ENCODE measurements around the gene DCAF5. TPM values are rescaled to one million over a fixed set of nuclear protein-coding genes. Genes with fewer than 3 reads are reported as not detected.

The DCAF5 gene
- total and polyA plus RNA-seq, 2 of the 13 experiments (the other 11 are each of a cell fraction or from before 2014, with no cell fraction given), result 13.4 to 31.6 TPM

GRCh38 chr14:69191340-69192111 is 38.6 kb upstream of the DCAF5 start, which contains the start of gene EXD2 (continued):
- TF ChIP-seq ZNF275 (CRISPR knock-in tag; IDR thresholded peaks at IDR 0.05; ENCODE audit: borderline replicate concordance) (no peak; the same call in 1 of the 2 replicates), KDM6A (CRISPR knock-in tag; IDR thresholded peaks at IDR 0.05; ENCODE audit: low read depth) (no peak), PITX1 (CRISPR knock-in tag; IDR thresholded peaks at IDR 0.05) (peak; percentile 94), ATF7 (IDR thresholded peaks at IDR 0.05) (peak; percentile 52), ATF7 (CRISPR knock-in tag; IDR thresholded peaks at IDR 0.05) (peak; percentile 73; the same call in 1 of the 2 replicates), THRA (CRISPR knock-in tag; IDR thresholded peaks at IDR 0.05; ENCODE audit: borderline replicate concordance) (peak; percentile 37), THAP9 (CRISPR knock-in tag; IDR thresholded peaks at IDR 0.05; ENCODE audit: borderline replicate concordance) (peak; percentile 92; the same call in 1 of the 2 replicates), DNMT3B (CRISPR knock-in tag; conservative IDR thresholded peaks at IDR 0.05) (peak; percentile 57; the same call in 1 of the 2 replicates), SAP130 (CRISPR knock-in tag; IDR thresholded peaks at IDR 0.05; ENCODE audit: low read depth) (peak; percentile 84), ZNF878 (CRISPR knock-in tag; IDR thresholded peaks at IDR 0.05) (no peak), ZBTB7B (CRISPR knock-in tag; IDR thresholded peaks at IDR 0.05) (peak; percentile 91), MTA1 (CRISPR knock-in tag; IDR thresholded peaks at IDR 0.05; ENCODE audit: borderline replicate concordance) (peak; percentile 84; the same call in 1 of the 2 replicates), BATF2 (CRISPR knock-in tag; IDR thresholded peaks at IDR 0.05) (no peak), TFDP2 (CRISPR knock-in tag; IDR thresholded peaks at IDR 0.05) (peak; percentile 26; the same call in 1 of the 2 replicates), ZFY (CRISPR knock-in tag; IDR thresholded peaks at IDR 0.05) (peak; percentile 97), FOSL2 (CRISPR knock-in tag; IDR thresholded peaks at IDR 0.05) (peak; percentile 47), ZNF101 (CRISPR knock-in tag; IDR thresholded peaks at IDR 0.05; ENCODE audit: borderline replicate concordance, low read depth) (peak; percentile 75; the same call in 1 of the 2 replicates), SUZ12 (IDR thresholded peaks at IDR 0.05; ENCODE audit: low read depth, low read length) (no peak), MBD4 (IDR thresholded peaks at IDR 0.05; ENCODE audit: borderline replicate concordance, low read length) (no peak), ZNF331 (CRISPR knock-in tag; IDR thresholded peaks at IDR 0.05) (peak; percentile 65), MAFF (IDR thresholded peaks at IDR 0.05; ENCODE audit: low read depth, low read length) (0 out of 2 replicates have a peak, but pooled peaks have one; percentile 4), IRF2 (CRISPR knock-in tag; IDR thresholded peaks at IDR 0.05) (peak; percentile 88), IRX3 (CRISPR knock-in tag; IDR thresholded peaks at IDR 0.05; ENCODE audit: borderline replicate concordance, low read depth) (no peak), TSC22D2 (CRISPR knock-in tag; IDR thresholded peaks at IDR 0.05; ENCODE audit: borderline replicate concordance) (no peak)

All from HepG2 (cell line).